Measurements from ENCODE around the gene ADRA2A.

- TF ChIP-seq POLR2AphosphoS5 (IDR thresholded peaks at IDR 0.05) = no peak
- TF ChIP-seq, protein P1, sequence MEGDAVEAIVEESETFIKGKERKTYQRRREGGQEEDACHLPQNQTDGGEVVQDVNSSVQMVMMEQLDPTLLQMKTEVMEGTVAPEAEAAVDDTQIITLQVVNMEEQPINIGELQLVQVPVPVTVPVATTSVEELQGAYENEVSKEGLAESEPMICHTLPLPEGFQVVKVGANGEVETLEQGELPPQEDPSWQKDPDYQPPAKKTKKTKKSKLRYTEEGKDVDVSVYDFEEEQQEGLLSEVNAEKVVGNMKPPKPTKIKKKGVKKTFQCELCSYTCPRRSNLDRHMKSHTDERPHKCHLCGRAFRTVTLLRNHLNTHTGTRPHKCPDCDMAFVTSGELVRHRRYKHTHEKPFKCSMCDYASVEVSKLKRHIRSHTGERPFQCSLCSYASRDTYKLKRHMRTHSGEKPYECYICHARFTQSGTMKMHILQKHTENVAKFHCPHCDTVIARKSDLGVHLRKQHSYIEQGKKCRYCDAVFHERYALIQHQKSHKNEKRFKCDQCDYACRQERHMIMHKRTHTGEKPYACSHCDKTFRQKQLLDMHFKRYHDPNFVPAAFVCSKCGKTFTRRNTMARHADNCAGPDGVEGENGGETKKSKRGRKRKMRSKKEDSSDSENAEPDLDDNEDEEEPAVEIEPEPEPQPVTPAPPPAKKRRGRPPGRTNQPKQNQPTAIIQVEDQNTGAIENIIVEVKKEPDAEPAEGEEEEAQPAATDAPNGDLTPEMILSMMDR (IDR thresholded peaks at IDR 0.05) = no peak
- TF ChIP-seq POLR2A (IDR thresholded peaks at IDR 0.05) = no peak
- TF ChIP-seq EP300 (IDR thresholded peaks at IDR 0.05) = no peak
These were observed 53.6 kb downstream of the ADRA2A start for GRCh38 chr10:111130471-111130870.
